Fibroblast of pulmonary artery (primary cell): ENCODE results near the gene RIPK4.
"Not testable (repeated sequence)": the region's sequence is repeated elsewhere in the genome, so short reads cannot be mapped to it uniquely, and the experiment has no call there.

Source experiments
- DNase-seq: peaks from one replicate; pipeline ENCODE4 v3.0.0-alpha.2; 2010; ENCODE audit warnings: low read depth
- H3K4me3 ChIP-seq: replicated peaks from 2 replicates; pipeline ENCODE4 v1.5.1; 2011; ENCODE audit warnings: low read depth, mild to moderate bottlenecking, control low read depth, low read length, moderate library complexity
- CTCF ChIP-seq: IDR thresholded peaks from 2 replicates; pipeline ENCODE4 v1.5.1; 2011; ENCODE audit warnings: mild to moderate bottlenecking, control low read depth, low read length, inconsistent platforms; ENCODE audit errors: missing control alignments

The RIPK4 gene

GRCh38 chr21:41796476-41797080 lies 29.7 kb upstream of the RIPK4 start:
- no peak for TF ChIP-seq CTCF
- no peak for DNase-seq
- no peak overlapping the region for H3K4me3 ChIP-seq

DNA sequence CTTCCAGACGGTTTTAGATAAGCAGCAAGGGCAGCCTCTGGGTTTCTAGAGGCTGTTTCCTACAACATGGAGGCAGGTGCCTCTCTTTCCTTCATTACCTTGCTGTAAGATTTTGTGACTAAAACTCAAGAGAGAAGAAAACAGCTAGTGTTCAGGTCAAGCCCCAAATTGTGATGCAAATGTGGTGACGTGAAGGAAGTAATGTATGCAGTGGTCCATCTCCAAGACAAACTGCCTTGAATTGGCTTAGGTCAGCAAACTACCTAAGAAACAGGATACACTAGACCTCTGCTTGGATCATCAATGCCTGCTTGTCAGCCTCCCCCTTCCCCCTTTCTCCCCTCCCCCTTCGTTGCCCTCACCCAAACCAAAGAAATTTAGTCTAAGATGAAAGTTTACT lies 28.9 kb upstream of the RIPK4 start:
- no peak for TF ChIP-seq CTCF
- H3K4me3 ChIP-seq, result no peak overlapping the region
- DNase-seq, result no peak

GRCh38 chr21:41794600-41794999 lies 27.7 kb upstream of the RIPK4 start:
- TF ChIP-seq CTCF, result no peak
- DNase-seq, result no peak
- no peak overlapping the region for H3K4me3 ChIP-seq

- no peak for DNase-seq
- H3K4me3 ChIP-seq, result no peak overlapping the region
These were observed 25.9 kb upstream of the RIPK4 start for GRCh38 chr21:41792711-41793110.

GRCh38 chr21:41786509-41786987 lies 19.7 kb upstream of the RIPK4 start:
- no peak overlapping the region for H3K4me3 ChIP-seq
- DNase-seq, result no peak
- no peak for TF ChIP-seq CTCF

More at GRCh38 chr21:41792711-41793110, 25.9 kb upstream of the RIPK4 start:
- TF ChIP-seq CTCF, result no peak

GRCh38 chr21:41785262-41785661 lies 18.4 kb upstream of the RIPK4 start:
- DNase-seq, H3K4me3 ChIP-seq: not testable (repeated sequence)

DNA sequence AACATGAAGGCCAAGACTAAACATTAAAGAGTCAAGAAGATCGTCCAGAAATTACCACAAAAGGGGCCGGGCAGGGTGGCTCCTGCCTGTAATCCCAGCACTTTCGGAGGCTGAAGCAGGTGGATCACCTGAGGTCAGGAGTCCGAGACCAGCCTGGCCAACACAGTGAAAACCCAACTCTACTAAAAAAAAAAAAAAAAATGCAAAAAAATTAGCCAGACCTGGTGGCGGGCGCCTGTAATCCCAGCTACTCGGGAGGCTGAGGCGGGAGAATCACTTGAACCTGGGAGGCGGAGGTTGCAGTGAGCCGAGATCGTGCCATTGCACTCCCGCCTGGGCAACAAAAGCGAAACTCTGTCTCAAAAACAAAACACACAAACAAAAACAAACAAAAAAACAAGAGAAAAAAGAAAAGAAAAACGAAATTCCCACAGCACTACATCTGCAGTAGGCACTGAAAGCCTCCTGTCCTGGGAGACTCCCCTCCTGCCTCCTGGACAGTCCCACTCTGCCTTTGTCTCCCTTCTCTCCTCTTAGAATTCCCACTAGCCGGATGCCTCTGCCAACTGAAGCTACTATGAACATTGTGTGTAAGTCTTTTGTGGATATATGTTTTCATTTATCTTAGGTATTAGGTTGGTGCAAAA lies 17.7 kb upstream of the RIPK4 start:
- no peak overlapping the region for H3K4me3 ChIP-seq
- no peak for DNase-seq
- TF ChIP-seq CTCF, result no peak
